ENCODE measurements around the gene SORL1. TPM values are rescaled to one million over a fixed set of nuclear protein-coding genes. Genes with fewer than 3 reads are reported as not detected.
"Not testable (repeated sequence)": the region's sequence is repeated elsewhere in the genome, so short reads cannot be mapped to it uniquely, and the experiment has no call there.

SORL1 gene
- total RNA-seq, 4 donors from 2014 or later, result 7.1 to 12.6 (median 10.6) TPM

- TF ChIP-seq POLR2A (IDR thresholded peaks at IDR 0.05), result no peak
- TF ChIP-seq EP300 (IDR thresholded peaks at IDR 0.05), result no peak
- no peak for TF ChIP-seq POLR2AphosphoS5 (IDR thresholded peaks at IDR 0.05)
- no peak for TF ChIP-seq CTCF (IDR thresholded peaks at IDR 0.05)
Observed at GRCh38 chr11:121478226-121478894, 26.2 kb downstream of the SORL1 start.

GRCh38 chr11:121478895-121479697 lies 27.0 kb downstream of the SORL1 start:
- Histone ChIP-seq H3K27me3 (no peaks in the 10 kb centered on the region), H3K9me3 (no peaks in the 10 kb centered on the region), H3K27ac (no peak overlapping the region), H3K4me3 (no peak overlapping the region), H3K36me3 (peaks cover 0 to 11% of the 10 kb centered on the region in 2 donors), H3K4me1 (peaks cover 0 to 10% (median 0%) of the 10 kb centered on the region in 3 donors)
- 63 to 67% methylated on average over 2 to 6 of the region's 25 CpGs for WGBS, 2 donors (ENCODE audit: low coverage in 1 of 2)
- no peak for ATAC-seq
- TF ChIP-seq CTCF (IDR thresholded peaks at IDR 0.05), result no peak
- no peak for TF ChIP-seq EP300 (IDR thresholded peaks at IDR 0.05)
- TF ChIP-seq POLR2A (IDR thresholded peaks at IDR 0.05), result no peak
- TF ChIP-seq POLR2AphosphoS5 (IDR thresholded peaks at IDR 0.05), result no peak

More at GRCh38 chr11:121478226-121478894, 26.2 kb downstream of the SORL1 start:
- 87 to 100% methylated on average over 2 to 7 of the region's 18 CpGs for WGBS, 2 donors (ENCODE audit: low coverage in 1 of 2)
- Histone ChIP-seq H3K4me1 (peaks cover 0 to 11% (median 0%) of the 10 kb centered on the region in 3 donors), H3K27me3 (no peaks in the 10 kb centered on the region), H3K4me3 (no peak overlapping the region), H3K36me3 (peaks cover 0 to 11% of the 10 kb centered on the region in 2 donors), H3K9me3 (no peaks in the 10 kb centered on the region), H3K27ac (no peak overlapping the region)
- ATAC-seq, result no peak

GRCh38 chr11:121479698-121480238 lies 27.7 kb downstream of the SORL1 start:
- Histone ChIP-seq H3K36me3 (peaks cover 0 to 11% of the 10 kb centered on the region in 2 donors), H3K4me3 (no peak overlapping the region), H3K9me3 (no peaks in the 10 kb centered on the region), H3K27ac (no peak overlapping the region), H3K27me3 (no peaks in the 10 kb centered on the region), H3K4me1 (peaks cover 0 to 10% (median 0%) of the 10 kb centered on the region in 3 donors)
- ATAC-seq, result no peak
- TF ChIP-seq POLR2AphosphoS5 (IDR thresholded peaks at IDR 0.05) (no peak), EP300 (IDR thresholded peaks at IDR 0.05) (no peak), CTCF (IDR thresholded peaks at IDR 0.05) (no peak), POLR2A (IDR thresholded peaks at IDR 0.05) (no peak)
- 92 to 100% methylated on average over 2 to 4 of the region's 7 CpGs for WGBS, 2 donors (ENCODE audit: low coverage in 1 of 2)

GRCh38 chr11:121481484-121482230 lies 29.5 kb downstream of the SORL1 start:
- 45 to 100% methylated on average over 1 to 2 of the region's 2 CpGs for WGBS, 2 donors (ENCODE audit: low coverage in 1 of 2)
- not testable (repeated sequence) for H3K4me3 ChIP-seq, H3K27ac ChIP-seq, H3K9me3 ChIP-seq, H3K27me3 ChIP-seq, ATAC-seq
- peaks cover 0 to 11% of the 10 kb centered on the region in 2 donors for H3K36me3 ChIP-seq
- peaks cover 0 to 10% (median 0%) of the 10 kb centered on the region in 3 donors for H3K4me1 ChIP-seq

Measured in gastroesophageal sphincter (tissue), 4 donors.